Stimulated activated naive CD4-positive, alpha-beta T cell (primary cell): ENCODE results near the gene PRICKLE4.
"Not testable (repeated sequence)": the region's sequence is repeated elsewhere in the genome, so short reads cannot be mapped to it uniquely, and the experiment has no call there.

ENCODE experiments used
- DNase-seq, 6 experiments: peaks; one replicate each; lab custom pipeline; 2025; lab: John Stamatoyannopoulos, UW

Gene PRICKLE4

DNA sequence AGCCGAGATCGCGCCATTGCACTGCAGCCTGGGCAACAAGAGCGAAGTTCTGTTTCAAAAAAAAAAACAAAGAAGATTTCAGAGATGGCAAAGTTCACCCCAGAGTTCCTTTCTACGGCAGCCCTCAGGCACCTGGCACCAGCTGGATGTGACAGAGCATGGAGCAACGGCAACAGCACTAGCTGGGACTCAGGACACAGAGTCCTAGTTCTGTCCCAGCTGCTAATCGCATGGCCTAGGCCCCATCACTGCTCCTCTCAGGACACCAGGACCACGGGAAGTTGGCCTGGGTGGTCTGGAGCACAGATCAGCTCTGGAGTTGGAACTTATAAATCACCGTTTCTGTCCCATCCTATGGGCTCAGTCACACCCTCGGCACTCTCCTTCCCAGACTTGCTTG lies 34.5 kb upstream of the PRICKLE4 start:
- DNase-seq, result no peak

DNA sequence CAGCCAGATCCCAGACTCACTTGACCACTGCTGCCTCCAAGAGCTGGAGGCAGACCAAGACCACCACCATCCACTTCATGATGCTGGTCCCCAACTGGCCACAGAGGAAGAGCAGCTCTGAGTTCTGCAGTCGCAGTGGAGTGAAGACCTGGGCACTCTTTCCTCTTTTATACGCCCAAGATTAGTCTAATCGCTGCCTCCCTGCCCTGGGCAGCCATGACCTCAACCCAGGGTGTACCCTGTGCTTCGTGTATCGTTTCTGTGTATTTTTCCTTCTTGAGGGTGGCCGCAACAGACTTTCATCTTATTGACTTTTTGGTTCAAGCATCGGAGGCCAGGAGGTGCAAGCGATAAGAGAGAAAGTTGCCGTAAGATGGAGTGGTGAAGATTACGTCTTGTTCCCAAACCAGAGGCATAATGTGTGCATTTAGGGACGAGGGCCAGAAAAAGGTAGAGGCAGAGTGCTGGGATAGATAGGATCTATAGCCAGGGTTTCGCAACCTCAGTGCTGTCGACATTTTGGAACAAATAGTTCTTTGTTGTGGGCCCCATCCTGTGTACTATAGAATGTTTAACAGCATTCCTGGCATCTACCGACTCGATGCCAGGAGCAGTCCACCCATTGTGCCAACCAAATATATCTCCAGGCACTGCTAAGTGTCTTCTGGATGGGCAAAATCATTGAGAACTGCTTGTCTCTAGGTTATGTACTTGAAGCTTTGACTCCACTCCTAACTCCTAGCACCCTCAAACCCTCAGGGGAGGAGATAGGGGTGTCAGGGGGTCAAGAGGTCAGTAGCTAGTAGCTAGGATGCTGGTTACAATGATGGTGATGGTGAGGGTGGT lies 33.1 kb upstream of the PRICKLE4 start, which contains the start of gene PGC:
Gene PGC, minus strand, starts transcription at position 142 of the 846 bp plus-strand sequence. Its CDS starts 63 bp downstream, at position 79.
- no peak for DNase-seq

DNA sequence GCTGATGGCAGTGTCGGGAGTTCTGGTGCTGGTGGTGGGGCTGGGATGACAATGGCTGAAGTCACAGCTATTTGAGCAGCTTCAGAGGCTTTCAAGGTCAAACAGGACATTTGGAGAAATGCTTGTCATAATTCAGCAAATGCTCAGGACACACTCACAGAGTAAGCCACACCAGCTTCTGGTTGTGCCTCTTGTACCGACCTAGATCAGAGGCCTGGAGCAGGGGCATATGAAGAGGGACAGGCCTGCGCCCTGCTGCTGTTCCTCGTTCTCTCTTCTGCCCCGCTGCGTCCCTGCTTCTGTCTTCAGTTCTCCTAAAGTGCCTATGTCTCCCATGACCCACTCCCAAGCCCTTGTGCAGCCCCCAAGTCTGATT lies 32.5 kb upstream of the PRICKLE4 start:
- no peak for DNase-seq

DNA sequence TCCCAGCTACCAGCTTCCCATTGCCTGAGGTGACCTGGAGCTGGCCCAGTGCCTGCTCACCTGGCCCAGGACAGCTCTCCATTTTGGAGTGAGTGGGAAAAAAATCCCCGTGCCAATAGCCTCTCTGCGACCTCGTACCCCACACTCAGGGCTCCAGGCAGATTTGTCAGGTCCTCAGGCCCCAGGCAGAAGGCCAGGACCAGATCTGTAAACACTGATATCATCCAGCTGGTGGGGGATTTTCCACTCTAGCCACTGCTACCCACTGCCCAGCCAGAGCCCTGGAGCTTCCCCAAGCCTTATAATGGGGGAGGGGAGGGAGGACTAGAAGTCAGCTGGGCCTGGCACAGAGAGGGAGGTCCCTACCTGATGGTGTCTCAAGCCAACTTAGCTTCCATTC lies 32.0 kb upstream of the PRICKLE4 start:
- DNase-seq, result no peak

DNA sequence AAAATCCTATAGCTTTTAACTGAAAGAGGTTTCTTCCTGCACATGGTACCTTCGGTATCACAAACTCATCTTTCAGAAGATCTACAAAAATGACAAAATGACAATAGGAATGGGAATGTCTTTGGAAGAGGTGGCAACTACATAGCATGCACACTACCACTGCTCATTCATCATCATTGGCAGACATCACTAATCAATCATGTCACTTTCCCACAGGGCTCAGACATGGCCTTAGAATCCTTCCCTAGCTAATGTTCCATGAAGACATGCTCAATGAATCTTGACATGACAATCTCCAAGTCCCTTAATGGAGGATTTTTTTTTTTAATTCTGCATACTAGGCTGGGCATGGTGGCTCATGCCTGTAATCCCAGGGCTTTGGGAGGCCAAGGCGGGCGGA lies 30.2 kb upstream of the PRICKLE4 start:
- DNase-seq, result no peak

DNA sequence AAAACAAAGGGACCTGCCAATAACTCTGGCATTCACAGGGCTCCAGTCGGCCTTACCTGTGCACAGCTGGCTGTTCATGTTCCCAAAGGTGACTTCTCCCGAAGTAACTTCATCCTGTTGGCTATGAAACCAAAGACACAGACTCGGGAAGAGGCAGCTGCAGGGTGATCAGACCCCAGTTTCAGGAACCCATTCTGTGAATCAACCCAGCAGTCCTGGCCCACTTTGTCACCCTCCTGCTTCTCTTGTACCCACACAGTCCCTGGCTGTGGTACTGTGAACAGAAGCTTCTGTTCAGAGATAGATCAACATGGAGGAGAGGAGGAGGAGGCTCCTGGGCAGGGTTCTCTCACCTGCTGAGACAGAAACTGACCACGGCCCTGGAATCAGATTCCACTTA lies 24.7 kb upstream of the PRICKLE4 start:
- no peak for DNase-seq

DNA sequence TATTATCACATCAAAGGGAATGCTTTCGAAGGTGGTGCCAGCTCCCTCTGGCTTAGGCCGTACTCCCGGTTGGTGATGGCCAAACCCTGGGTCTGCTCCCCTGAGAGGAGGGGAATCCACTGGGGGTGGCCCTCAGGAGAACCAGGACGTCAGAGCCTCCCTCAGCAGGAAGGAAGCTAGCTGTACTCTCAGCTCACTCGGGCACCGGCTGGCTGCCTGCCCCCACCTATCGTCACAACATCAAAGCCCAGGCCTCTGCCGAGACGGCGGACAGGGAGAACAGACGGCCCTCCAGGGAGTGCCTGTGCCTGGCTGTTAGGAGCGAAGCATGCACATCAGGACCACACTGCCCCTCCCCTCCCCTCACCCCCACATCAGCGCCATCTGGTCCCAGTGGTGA lies 24.2 kb upstream of the PRICKLE4 start:
- no peak for DNase-seq

DNA sequence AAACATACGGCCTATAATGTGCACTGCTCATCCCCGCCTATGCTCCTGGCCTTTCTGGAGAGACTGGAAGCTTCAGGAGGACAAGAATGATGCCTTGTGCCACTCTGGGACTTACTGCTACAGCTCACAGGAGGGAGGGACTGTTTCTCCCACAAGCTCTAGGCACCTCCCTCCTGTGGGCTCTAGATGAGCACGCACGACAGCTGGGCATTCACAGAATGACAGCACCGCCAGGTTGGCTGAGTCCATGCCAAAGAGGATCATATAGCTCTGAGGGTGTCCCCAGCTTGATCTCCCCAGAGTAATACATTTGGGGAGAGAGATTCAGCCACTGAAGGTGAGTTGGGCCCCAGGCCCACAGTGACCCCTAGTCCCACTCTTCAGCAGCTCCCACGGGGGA lies 23.3 kb upstream of the PRICKLE4 start:
- no peak for DNase-seq

DNA sequence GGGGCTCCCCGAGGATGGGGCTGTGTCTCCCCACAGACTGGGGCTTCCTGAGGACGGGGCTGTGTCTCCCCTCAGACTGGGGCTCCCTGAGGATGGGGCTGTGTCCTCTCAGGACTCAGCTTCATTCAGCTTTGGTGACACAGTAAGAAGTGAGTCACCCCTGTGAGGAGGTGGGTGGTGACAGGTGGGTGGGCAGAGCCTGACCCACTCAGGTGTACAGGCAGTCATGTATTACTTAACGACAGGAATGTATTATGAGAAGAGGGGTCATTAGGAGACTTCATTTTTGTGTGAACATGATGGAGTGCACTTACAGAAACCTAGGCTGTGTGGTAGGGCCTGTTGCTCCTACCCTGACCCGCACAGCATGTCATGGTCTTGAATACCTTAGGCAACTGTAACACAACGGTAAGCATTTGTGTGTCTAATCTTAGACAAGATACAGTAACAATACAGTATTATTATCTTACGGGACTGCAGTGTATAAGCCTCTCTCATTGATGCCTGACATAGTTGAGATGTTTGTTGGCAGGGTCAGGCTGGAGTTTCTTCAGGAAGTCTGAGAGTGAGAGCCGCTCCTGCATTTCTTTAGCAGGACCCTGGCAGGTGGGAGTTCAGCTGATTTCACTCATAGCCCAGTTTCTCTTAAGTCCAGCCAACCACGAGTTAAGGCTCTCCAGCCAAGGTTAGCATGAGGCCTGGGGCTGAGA lies 22.5 kb upstream of the PRICKLE4 start:
- no peak for DNase-seq

DNA sequence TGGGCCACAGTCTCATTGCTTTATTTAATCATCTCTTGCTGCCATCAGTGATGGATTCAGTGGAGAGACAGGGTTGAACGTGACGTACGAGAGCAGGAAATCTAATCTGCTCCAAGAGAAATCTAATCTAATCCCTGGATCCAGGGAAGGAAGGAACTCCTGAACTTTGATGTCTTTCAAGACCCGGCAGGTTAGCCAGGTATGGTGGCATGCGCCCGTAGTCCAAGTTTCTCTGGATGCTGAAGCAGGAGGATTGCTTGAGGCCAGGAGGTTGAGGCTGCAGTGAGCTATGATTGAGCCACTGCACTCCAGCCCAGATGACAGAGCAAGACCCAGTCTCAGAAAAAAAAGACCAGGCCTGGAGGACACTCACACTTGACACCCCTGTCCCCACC lies 21.9 kb upstream of the PRICKLE4 start:
- no peak for DNase-seq

DNA sequence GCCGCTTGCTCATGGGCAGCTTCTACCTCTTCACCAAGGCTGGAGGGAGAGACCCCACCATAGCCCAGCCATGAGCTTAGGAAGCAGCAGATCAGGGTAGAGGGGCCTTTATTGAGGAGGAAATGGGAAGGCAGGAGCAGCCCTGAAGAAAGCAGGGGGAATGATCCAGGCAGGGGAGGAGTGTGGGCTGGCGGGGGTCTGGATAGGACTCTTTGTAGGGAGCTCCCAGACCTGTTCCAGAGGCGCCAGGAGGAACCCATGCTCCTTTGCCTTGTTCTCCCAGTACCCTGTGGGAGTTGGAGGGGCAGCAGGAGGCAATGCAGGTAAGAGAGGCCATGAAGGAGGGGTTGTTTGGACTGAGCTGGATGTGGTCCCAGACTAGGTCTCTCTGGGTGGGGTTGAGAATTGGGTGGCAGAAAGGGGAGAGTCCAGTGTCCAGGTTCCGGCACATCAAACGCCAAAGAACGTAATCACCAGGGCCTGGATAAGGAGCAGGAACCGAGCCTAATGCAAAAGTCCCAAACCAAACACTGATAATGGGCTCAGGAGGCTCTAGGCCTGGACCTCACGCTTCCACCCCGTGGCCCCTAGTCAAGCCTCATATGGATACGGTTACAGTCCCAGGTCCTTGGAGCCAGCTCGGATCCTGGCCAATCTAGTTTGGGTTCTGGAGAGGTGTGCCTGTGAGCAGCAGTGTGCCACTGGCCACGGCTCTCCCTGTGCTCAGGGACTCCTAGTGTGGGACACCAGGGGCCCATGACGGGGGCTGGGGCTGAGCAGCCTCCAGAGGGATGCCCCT lies 21.3 kb upstream of the PRICKLE4 start:
- DNase-seq, result no peak

DNA sequence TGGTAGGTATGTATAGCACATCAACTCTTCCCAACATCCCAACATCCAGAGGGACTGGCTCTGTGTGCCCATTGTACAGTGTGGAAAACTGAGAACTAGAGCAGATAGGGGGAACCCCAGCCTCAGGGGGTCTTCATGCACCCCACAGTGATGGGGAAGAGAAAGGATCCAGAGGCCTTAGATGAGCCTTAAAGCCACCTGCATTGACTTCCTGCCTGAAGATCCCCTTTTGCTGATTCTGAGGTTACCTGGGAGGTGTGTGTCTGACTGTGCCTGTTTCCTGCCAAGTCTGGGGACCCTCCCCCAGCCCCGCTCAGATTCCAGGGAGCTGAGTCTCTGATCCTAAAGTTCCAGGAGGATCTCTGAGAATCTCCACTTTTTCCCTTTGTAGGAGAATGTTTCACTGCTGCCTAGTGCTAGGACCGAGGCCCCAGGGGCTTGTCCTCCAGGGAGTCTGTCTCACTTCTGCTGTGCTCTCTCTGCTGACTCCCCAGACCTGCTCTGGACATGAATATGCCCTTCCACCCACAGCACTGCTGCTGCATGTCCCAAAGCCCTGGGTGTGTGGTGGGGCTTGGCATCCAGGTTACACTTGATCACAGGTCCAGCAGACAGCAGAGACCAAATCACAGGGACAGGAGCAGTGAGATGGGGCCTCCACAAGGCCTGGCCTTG lies 20.5 kb upstream of the PRICKLE4 start:
- no peak for DNase-seq

DNA sequence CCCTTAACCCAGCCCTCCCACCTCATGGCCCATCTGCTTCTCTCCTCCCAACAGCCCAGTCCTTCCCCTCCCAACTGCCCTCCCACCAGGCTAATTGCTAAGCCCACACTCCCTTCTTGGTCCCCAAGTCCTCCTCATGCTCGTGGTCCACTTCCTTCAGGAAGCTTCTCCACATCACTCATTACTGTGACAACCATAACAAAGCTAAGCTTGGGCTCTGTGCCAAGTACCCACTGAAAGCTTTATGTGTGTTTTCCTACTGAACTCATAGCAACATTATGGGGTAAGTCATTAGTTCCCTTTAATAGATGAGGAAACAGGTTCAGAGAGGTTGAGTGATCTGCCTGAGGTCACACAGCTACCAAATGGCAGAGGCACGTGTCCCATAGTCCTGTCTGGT lies 17.1 kb upstream of the PRICKLE4 start:
- no peak for DNase-seq

DNA sequence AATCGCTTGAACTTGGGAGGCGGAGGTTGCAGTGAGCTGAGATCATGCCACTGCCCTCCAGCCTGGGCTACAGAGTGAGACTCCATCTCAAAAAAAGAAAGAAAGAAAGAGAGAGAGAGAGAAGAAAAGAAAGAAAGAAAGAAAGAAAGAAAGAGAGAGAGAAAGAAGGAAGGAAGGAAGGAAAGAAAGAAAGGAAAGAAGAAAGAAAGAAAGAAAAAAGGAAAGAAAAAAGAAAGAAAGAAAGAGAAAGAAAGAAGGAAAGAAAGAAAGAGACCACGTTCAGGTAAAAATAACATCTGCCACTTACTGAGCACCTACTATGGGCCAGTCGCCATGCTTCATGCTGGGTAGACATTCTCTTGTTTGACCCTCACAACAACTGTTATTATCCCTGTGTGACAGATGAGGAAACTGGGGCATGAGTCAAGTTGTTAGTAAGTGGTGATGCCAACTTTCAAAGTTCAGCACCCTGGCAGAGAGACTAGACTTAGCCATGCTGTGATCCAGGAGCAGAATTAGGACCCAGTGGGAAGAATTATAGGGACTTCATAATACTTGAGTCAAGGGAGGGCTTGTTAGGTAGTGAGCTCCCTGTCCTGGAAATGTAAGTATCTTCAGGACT lies 14.4 kb upstream of the PRICKLE4 start:
- DNase-seq, result not testable (repeated sequence)

DNA sequence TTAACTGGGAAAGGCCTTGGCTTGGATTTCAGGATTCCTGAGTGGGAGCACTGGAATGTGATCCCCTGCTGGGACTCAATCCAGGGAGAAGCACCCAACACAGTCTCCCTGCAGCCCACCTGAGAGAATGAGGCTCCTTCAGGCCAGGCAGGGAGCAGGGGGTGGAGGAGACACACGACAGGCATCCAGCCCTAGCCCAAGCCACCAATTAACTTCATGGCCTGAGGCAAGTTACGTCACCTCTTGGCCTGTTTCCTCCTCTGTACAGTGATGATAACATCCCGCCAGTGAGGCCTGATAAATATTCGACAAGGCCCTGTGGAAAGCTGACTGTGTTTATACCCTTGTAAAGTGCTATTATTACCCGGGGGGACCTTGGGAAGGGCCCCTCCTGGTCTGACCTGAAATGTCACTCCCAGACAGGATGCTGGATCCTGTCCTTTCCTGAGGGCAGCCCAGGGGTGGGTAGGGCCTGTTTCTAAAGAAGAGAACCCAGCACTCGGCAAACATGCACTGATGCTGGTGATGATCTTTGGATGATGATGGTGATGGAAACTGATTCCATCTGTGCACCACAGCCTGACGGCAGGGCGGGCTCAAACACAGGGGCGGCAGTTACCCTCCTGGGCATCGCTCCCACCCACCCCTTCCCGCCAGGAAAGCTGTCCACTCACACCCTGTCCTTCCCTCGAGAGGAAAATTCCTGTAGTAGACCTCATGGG lies 13.3 kb upstream of the PRICKLE4 start:
- DNase-seq, result no peak

DNA sequence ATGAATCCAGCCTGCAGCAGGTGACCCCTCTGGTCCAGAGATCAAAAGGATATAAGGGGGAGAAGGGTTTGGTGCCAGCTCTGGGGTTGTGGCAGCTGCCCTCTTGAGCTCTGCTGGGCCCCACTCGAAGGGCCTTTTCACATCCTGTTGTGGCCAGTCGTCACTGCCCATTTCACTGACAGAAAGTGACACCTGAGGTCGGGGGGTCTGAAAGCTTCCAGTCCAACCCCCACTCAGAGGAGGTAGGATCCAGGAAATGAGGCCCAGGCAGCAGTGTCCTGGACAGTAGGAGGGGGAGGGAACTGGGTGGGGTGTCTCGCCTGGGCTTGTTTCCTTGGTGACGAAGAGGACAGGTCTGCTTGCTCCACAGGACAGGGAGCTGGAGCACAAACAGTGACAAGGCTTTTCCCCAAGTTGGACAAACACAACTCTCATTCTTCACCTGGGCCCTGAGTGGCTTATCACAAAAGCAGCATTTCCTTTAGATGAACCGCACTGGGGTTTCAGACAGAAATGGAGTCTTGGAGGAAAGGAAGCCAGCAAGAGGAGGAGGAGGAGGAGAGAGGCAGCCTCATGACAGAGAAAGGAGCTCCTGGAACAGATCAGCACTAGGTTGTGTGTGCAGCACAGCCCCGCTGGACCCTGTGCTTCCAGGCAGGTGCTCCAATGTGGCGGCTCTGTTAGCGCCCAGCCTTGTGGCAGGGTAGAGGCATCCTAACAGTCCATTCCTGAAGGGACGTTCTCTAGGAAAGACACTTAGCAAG lies 11.9 kb upstream of the PRICKLE4 start:
- no peak for DNase-seq

DNA sequence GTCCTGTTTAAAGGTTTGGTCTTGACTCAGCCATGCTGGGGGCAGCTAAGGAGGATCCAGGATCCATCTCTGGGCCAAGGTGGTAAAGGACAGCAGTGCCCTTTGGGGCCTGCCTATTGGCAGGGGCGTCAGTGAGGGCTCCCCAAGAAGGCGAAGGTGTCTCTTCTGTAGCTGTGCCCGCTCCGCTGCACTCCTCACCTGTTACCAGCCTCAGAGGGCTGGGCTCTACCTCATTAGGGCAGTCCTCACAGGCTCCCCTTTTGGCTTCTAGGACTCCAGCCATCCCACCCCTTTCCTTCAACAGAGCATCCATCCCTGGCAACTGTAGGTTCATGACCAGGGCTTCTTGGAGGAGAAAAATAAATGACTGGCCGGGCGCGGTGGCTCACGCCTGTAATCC lies 11.2 kb upstream of the PRICKLE4 start:
- DNase-seq, result no peak

DNA sequence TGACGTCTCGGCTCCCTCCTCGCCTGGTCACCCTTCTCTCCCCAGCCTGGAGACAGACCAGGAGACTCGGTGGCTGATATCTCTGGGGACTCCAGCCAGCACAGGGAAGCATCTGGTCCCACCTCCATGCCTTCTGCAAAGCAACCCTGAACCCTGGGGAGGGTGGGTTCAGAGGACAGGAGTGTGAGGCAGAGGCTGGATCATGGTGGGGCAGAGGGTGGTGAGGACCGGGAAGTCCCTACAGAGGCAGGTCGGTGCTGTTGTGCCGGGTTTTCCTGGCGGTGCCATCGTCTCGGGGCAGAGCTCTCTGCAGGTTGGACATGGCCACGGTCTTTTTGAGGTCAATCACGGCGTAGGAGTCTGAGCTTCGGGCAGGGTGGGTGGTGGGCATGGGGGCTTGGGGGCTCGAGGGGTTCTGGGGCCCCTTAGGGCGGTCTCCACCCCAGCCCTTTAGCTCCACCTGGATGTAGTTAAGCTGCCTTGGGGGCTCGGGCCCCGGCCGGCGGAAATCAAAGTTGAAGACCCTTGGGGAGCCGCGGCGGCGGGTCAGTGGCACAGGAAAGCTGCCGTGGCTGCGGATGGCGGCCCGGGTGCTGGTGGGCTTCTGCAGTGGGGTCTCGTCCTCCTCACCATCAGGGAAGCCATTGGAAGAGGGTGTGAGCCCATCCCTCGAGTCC lies 10.1 kb upstream of the PRICKLE4 start:
- no peak for DNase-seq
